Activated CD8-positive, alpha-beta T cell treated with anti-CD3 and anti-CD28 coated beads for 36 hours (primary cell): ENCODE results near the gene SLC1A5. TPM values are rescaled to one million over a fixed set of nuclear protein-coding genes. Genes with fewer than 3 reads are reported as not detected.

Source experiments
- ATAC-seq: fragments of 200-7000 bp; cut with Tn5 transposase; one replicate; pipeline ENCODE4 v1.10.0; 2021; ENCODE audit warnings: mild to moderate bottlenecking, moderate library complexity
- CTCF ChIA-PET: fragments of 350-600 bp; sonication (Branson Sonifier 250); formaldehyde crosslinking; loops from one replicate; lab custom pipeline; 2021; ENCODE audit warnings: antibody characterized with exemption; lab: Charles Lee
- POLR2A ChIA-PET: fragments of 350-600 bp; sonication (Branson Sonifier 250); formaldehyde crosslinking; loops from one replicate; lab custom pipeline; 2021; ENCODE audit warnings: antibody characterized with exemption; lab: Charles Lee
- DNase-seq: peaks from one replicate; pipeline ENCODE4 v3.0.0-alpha.2; 2020
- H3K27ac Mint-ChIP-seq: one replicate; pipeline ENCODE4 v1.8.0; 2021; ENCODE audit warnings: mild to moderate bottlenecking, mixed read lengths
- H3K27me3 Mint-ChIP-seq: one replicate; pipeline ENCODE4 v1.8.0; 2021; ENCODE audit warnings: mixed read lengths
- H3K36me3 Mint-ChIP-seq: one replicate; pipeline ENCODE4 v1.8.0; 2021; ENCODE audit warnings: low read depth, mixed read lengths
- H3K4me1 Mint-ChIP-seq: one replicate; pipeline ENCODE4 v1.8.0; 2021; ENCODE audit warnings: low read depth, mixed read lengths
- H3K4me3 Mint-ChIP-seq: one replicate; pipeline ENCODE4 v1.8.0; 2021; ENCODE audit warnings: mild to moderate bottlenecking, moderate library complexity, mixed read lengths
- H3K9me3 Mint-ChIP-seq: one replicate; pipeline ENCODE4 v1.8.0; 2021; ENCODE audit warnings: mixed read lengths
- CTCF ChIP-seq: fragments of 200-600 bp; IDR thresholded peaks from one replicate; pipeline ENCODE4 v1.8.0; 2022; ENCODE audit warnings: antibody characterized with exemption, mild to moderate bottlenecking
- intact Hi-C: fragments of 100-400 bp; cut with micrococcal nuclease; formaldehyde crosslinking; loops from one replicate; pipeline ENCODE4 v1.10.0; 2022
- total RNA-seq, 2 experiments: library from RNA; stranded (reverse); gene quantifications; one replicate each; pipeline ENCODE4 v1.2.3, GENCODE V29; 2021

Gene SLC1A5
- total RNA-seq, 2 experiments from 2014 or later = 235 TPM

DNA sequence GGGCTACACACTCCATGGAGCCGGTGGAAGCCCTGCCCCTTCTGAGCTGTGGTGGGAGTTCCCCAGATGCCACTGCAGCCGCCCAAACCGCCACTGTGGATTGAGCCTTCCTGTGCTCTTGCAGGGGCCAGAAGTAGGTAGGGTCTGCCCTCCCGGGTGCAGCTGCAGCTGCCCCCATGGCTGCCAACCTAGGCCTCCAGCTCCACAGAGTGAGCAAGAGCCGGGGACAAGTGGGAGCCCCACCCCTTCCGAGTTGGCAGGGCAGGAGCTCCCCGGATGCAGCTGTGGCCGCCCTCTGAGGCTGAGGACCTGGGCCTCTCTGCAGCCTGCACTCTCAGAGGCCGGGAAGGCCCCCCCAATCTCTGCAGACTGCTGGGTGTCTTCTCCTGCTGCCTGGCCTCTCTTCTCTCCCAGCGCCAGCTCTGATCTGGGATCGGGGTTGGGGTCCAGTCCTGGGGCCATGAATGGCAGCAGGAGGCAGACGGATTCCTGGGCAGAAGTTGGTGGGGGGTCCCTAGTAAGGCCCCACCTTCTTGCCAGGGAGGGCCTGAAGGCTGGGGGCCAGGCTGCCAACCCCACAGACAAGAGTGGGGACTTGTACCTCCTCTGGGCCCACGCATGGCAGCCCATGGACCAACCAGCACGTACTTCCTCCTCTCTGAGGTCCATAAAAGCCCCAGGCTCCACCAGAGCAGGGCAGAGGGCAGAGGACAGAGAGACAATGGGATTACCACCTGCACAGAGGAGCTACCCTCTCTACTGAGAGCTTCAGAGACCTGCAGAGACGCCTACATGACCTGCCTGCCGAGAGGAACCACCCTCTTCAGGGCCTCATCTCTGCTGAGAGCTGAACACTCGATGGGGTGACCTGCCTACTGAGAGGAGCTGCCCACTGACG lies 33.4 kb upstream of the SLC1A5 start:
- peak overlapping the region; percentile 74 for H3K27ac Mint-ChIP-seq
- H3K9me3 Mint-ChIP-seq = no peaks in the 10 kb centered on the region
- CTCF ChIA-PET = interaction anchor here (0.8 to 4.2 kb wide), 8 partner anchors 8 to 68 kb away, joined by 3 to 29 read pairs (median 5); no protein-coding TSS in a partner anchor
- no peaks in the 10 kb centered on the region for H3K36me3 Mint-ChIP-seq
- DNase-seq = peak; percentile 80
- TF ChIP-seq CTCF = no peak
- H3K27me3 Mint-ChIP-seq = no peaks in the 10 kb centered on the region
- POLR2A ChIA-PET = interaction anchor here (0.7 to 5.1 kb wide), 7 partner anchors 8 to 68 kb away, joined by 3 to 47 read pairs (median 3); partner anchors contain the start of gene SLC1A5
- intact Hi-C loops = no loop called here
- H3K4me3 Mint-ChIP-seq = peak overlapping the region; percentile 25
- peaks cover 41% of the 10 kb centered on the region for H3K4me1 Mint-ChIP-seq
- ATAC-seq = peak; percentile 85

GRCh38 chr19:46818812-46819211 lies 30.4 kb upstream of the SLC1A5 start:
- Mint-ChIP-seq H3K27ac (no peak overlapping the region), H3K36me3 (no peaks in the 10 kb centered on the region), H3K4me1 (peaks cover 32% of the 10 kb centered on the region), H3K9me3 (no peaks in the 10 kb centered on the region), H3K27me3 (no peaks in the 10 kb centered on the region), H3K4me3 (no peak overlapping the region)
- intact Hi-C loops = no loop called here
- peak; percentile 24 for ATAC-seq
- DNase-seq = peak; percentile 33
- CTCF ChIA-PET = no interaction called here
- no peak for TF ChIP-seq CTCF
- POLR2A ChIA-PET = interaction anchor here (5.1 kb wide), 1 partner anchor 32 kb away, joined by 47 read pairs; the partner anchor contains the start of gene SLC1A5

DNA sequence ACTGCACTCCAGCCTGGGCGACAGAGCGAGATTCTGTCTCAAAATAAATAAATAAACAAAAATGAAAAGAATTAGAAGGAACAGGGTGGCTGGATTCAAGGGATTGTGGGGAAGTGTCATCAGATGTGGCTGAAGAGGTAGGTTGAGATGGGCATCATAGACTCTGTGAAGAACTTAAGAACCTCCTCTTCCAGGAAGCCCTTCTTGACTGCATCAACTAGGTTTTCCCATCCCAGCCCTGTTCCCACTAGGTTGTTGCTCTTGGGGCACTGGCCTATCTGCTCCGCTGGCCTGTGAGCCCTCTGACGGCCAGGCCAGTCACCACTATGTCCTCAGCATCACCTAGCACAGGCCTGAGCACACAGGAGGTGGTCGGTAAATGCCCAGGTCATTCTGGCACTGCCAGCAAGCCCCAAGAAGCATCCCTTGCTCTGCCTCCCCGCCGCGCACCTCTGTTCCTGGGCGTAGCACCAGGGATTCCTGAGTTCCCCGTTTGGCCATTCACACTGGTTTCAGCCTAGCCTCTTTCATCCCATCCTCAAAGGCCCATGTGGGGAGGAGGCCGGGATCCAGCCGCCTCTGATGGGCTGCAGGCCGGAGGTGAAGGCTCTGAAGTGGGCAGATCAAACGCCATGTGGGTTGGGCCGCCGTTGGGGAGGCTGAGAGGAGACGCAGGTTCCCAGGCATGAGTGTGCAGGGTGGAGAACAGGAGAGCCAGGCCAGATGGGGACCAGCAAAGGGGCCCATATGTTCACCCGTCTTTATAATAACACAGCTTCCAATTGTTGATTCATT lies 27.6 kb upstream of the SLC1A5 start:
- H3K4me3 Mint-ChIP-seq = no peak overlapping the region
- POLR2A ChIA-PET = no interaction called here
- H3K27ac Mint-ChIP-seq = no peak overlapping the region
- CTCF ChIA-PET = interaction anchor here (1.6 kb wide), 1 partner anchor 62 kb away, joined by 4 read pairs; no protein-coding TSS in a partner anchor
- peaks cover 29% of the 10 kb centered on the region for H3K4me1 Mint-ChIP-seq
- H3K9me3 Mint-ChIP-seq = no peaks in the 10 kb centered on the region
- H3K36me3 Mint-ChIP-seq = no peaks in the 10 kb centered on the region
- intact Hi-C loops = no loop called here
- TF ChIP-seq CTCF = no peak
- H3K27me3 Mint-ChIP-seq = no peaks in the 10 kb centered on the region
- ATAC-seq (no peak), DNase-seq (no peak)

DNA sequence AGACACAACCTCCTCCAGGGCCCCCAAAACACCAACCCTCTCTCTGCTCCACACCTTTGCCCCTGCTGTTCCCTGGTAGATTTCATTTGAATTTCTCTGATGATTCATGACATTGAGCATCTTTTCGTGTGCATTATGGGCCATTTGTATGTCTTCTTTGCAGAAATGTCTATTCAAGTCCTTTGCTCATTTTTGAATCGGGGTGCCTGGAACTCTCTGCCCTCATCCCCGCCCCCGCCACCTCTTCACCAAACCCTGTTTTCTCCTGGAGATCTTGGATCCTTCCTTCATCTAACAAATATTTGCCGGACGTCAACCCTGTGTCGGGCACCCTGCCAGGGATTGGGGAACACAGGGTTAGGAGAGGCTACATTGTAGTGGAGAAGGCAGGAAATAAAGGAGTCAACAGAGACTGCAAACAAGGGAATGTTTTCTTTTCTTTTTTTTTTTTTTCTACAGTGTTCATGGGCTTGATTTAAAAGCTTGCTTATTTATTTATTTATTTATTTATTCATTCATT lies 25.5 kb upstream of the SLC1A5 start:
- DNase-seq = no peak
- H3K4me3 Mint-ChIP-seq = no peak overlapping the region
- H3K9me3 Mint-ChIP-seq = no peaks in the 10 kb centered on the region
- H3K27me3 Mint-ChIP-seq = no peaks in the 10 kb centered on the region
- ChIA-PET POLR2A (interaction anchor here (0.6 kb wide), 1 partner anchor 1108 kb away, joined by 3 read pairs; no protein-coding TSS in a partner anchor), CTCF (interaction anchor here (1.6 to 2.3 kb wide), 2 partner anchors 27 to 60 kb away, joined by 4 to 8 read pairs; no protein-coding TSS in a partner anchor)
- H3K4me1 Mint-ChIP-seq = peaks cover 9% of the 10 kb centered on the region
- H3K27ac Mint-ChIP-seq = no peak overlapping the region
- ATAC-seq = no peak
- intact Hi-C loops = no loop called here
- no peak for TF ChIP-seq CTCF
- H3K36me3 Mint-ChIP-seq = no peaks in the 10 kb centered on the region
